ENCODE data around the gene ACOX1. TPM values are rescaled to one million over a fixed set of nuclear protein-coding genes. Genes with fewer than 3 reads are reported as not detected.

Gene ACOX1
- total RNA-seq, 2 experiments from 2014 or later, result 30.3 to 32.2 TPM

- H3K4me3 Mint-ChIP-seq, result no peak overlapping the region
- H3K27ac Mint-ChIP-seq, result peak overlapping the region; percentile 6
- DNase-seq (no peak), ATAC-seq (no peak)
- H3K27me3 Mint-ChIP-seq (ENCODE audit: low read depth), result no peaks in the 10 kb centered on the region
- H3K36me3 Mint-ChIP-seq (ENCODE audit: low read depth), result peaks cover 43% of the 10 kb centered on the region
- CTCF ChIA-PET, result interaction anchor here (0.7 kb wide), 1 partner anchor 66 kb away, joined by 3 read pairs; no protein-coding TSS in a partner anchor
- peaks cover 24% of the 10 kb centered on the region for H3K4me1 Mint-ChIP-seq (ENCODE audit: low read depth)
- POLR2A ChIA-PET, result no interaction called here
- no peaks in the 10 kb centered on the region for H3K9me3 Mint-ChIP-seq (ENCODE audit: insufficient read depth)
Measured at GRCh38 chr17:75899767-75900468, 79.0 kb downstream of the ACOX1 start.

GRCh38 chr17:75899353-75899752, 79.6 kb downstream of the ACOX1 start:
- Mint-ChIP-seq H3K27ac (no peak overlapping the region), H3K36me3 (ENCODE audit: low read depth) (peaks cover 43% of the 10 kb centered on the region), H3K4me1 (ENCODE audit: low read depth) (peaks cover 26% of the 10 kb centered on the region), H3K4me3 (no peak overlapping the region), H3K9me3 (ENCODE audit: insufficient read depth) (no peaks in the 10 kb centered on the region), H3K27me3 (ENCODE audit: low read depth) (no peaks in the 10 kb centered on the region)
- ChIA-PET CTCF (interaction anchor here (0.7 kb wide), 1 partner anchor 67 kb away, joined by 3 read pairs; no protein-coding TSS in a partner anchor), POLR2A (no interaction called here)
- ATAC-seq, result no peak
- DNase-seq, result no peak

GRCh38 chr17:75898791-75899190, 80.2 kb downstream of the ACOX1 start:
- Mint-ChIP-seq H3K4me1 (ENCODE audit: low read depth) (peaks cover 28% of the 10 kb centered on the region), H3K27ac (no peak overlapping the region), H3K9me3 (ENCODE audit: insufficient read depth) (no peaks in the 10 kb centered on the region), H3K36me3 (ENCODE audit: low read depth) (peaks cover 47% of the 10 kb centered on the region), H3K4me3 (no peak overlapping the region), H3K27me3 (ENCODE audit: low read depth) (no peaks in the 10 kb centered on the region)
- DNase-seq (no peak), ATAC-seq (no peak)
- POLR2A ChIA-PET, result interaction anchor here (0.6 kb wide), 1 partner anchor 35 kb away, joined by 3 read pairs; no protein-coding TSS in a partner anchor
- CTCF ChIA-PET, result interaction anchor here (0.7 to 5.8 kb wide), 2 partner anchors 21 to 67 kb away, joined by 3 to 80 read pairs; partner anchors contain the start of gene TRIM47

- H3K36me3 Mint-ChIP-seq (ENCODE audit: low read depth), result peaks cover 47% of the 10 kb centered on the region
- peak overlapping the region; percentile 67 for H3K4me3 Mint-ChIP-seq
- ChIA-PET CTCF (interaction anchor here (1.1 to 5.8 kb wide), 4 partner anchors 21 to 144 kb away, joined by 3 to 80 read pairs (median 8); partner anchors contain the start of gene TRIM47), POLR2A (interaction anchor here (0.6 kb wide), 1 partner anchor 35 kb away, joined by 3 read pairs; no protein-coding TSS in a partner anchor)
- H3K4me1 Mint-ChIP-seq (ENCODE audit: low read depth), result peaks cover 28% of the 10 kb centered on the region
- no peaks in the 10 kb centered on the region for H3K27me3 Mint-ChIP-seq (ENCODE audit: low read depth)
- ATAC-seq, result no peak
- H3K27ac Mint-ChIP-seq, result peak overlapping the region; percentile 10
- no peaks in the 10 kb centered on the region for H3K9me3 Mint-ChIP-seq (ENCODE audit: insufficient read depth)
- DNase-seq, result no peak
Measured at GRCh38 chr17:75898065-75898464, 80.9 kb downstream of the ACOX1 start.

- ATAC-seq (no peak), DNase-seq (no peak)
- Mint-ChIP-seq H3K36me3 (ENCODE audit: low read depth) (peaks cover 46% of the 10 kb centered on the region), H3K9me3 (ENCODE audit: insufficient read depth) (no peaks in the 10 kb centered on the region), H3K4me1 (ENCODE audit: low read depth) (peaks cover 28% of the 10 kb centered on the region), H3K4me3 (peak overlapping the region; percentile 67), H3K27ac (peak overlapping the region; percentile 78), H3K27me3 (ENCODE audit: low read depth) (no peaks in the 10 kb centered on the region)
- ChIA-PET CTCF (interaction anchor here (1.1 to 5.8 kb wide), 10 partner anchors 8 to 144 kb away, joined by 3 to 80 read pairs (median 8); partner anchors contain the start of genes GALK1, TRIM47 and WBP2), POLR2A (interaction anchor here (0.5 to 2.6 kb wide), 6 partner anchors 12 to 122 kb away, joined by 3 to 11 read pairs (median 4); partner anchors contain the start of gene WBP2)
Measured at GRCh38 chr17:75897160-75898019, 81.6 kb downstream of the ACOX1 start.

- ChIA-PET CTCF (interaction anchor here (0.8 to 5.8 kb wide), 20 partner anchors 9 to 457 kb away, joined by 3 to 80 read pairs (median 5); partner anchors contain the start of genes GALK1, PRPSAP1, TRIM47 and WBP2), POLR2A (interaction anchor here (1.2 to 2.6 kb wide), 10 partner anchors 8 to 121 kb away, joined by 3 to 11 read pairs (median 5); partner anchors contain the start of gene WBP2)
- Mint-ChIP-seq H3K9me3 (ENCODE audit: insufficient read depth) (no peaks in the 10 kb centered on the region), H3K27me3 (ENCODE audit: low read depth) (no peaks in the 10 kb centered on the region), H3K27ac (peak within 1 kb of the TSS; percentile 82), H3K4me1 (ENCODE audit: low read depth) (peaks cover 28% of the 10 kb centered on the region), H3K36me3 (ENCODE audit: low read depth) (peaks cover 40% of the 10 kb centered on the region), H3K4me3 (peak within 1 kb of the TSS; percentile 82)
- peak; percentile 80 for DNase-seq
- ATAC-seq, result peak; percentile 88
Measured at GRCh38 chr17:75896415-75897159, 82.4 kb downstream of the ACOX1 start, which contains the start of gene TRIM65. Gene TRIM65 (minus strand): TSS chr17:75896951. CDS start chr17:75896937, 14 bp downstream.

GRCh38 chr17:75895370-75896155, 83.4 kb downstream of the ACOX1 start:
- peaks cover 31% of the 10 kb centered on the region for H3K36me3 Mint-ChIP-seq (ENCODE audit: low read depth)
- peaks cover 28% of the 10 kb centered on the region for H3K4me1 Mint-ChIP-seq (ENCODE audit: low read depth)
- DNase-seq, result no peak
- no peaks in the 10 kb centered on the region for H3K9me3 Mint-ChIP-seq (ENCODE audit: insufficient read depth)
- POLR2A ChIA-PET, result interaction anchor here (0.8 to 2.6 kb wide), 12 partner anchors 9 to 208 kb away, joined by 3 to 11 read pairs (median 5); partner anchors contain the start of genes EXOC7, TRIM47 and WBP2
- CTCF ChIA-PET, result interaction anchor here (0.9 to 5.8 kb wide), 20 partner anchors 9 to 458 kb away, joined by 3 to 80 read pairs (median 5); partner anchors contain the start of genes GALK1, PRPSAP1, TRIM47 and WBP2
- no peaks in the 10 kb centered on the region for H3K27me3 Mint-ChIP-seq (ENCODE audit: low read depth)
- ATAC-seq, result peak; percentile 7
- peak overlapping the region; percentile 82 for H3K27ac Mint-ChIP-seq
- H3K4me3 Mint-ChIP-seq, result peak overlapping the region; percentile 82

GRCh38 chr17:75894049-75894733, 84.8 kb downstream of the ACOX1 start:
- Mint-ChIP-seq H3K36me3 (ENCODE audit: low read depth) (peaks cover 37% of the 10 kb centered on the region), H3K9me3 (ENCODE audit: insufficient read depth) (no peaks in the 10 kb centered on the region), H3K27ac (peak overlapping the region; percentile 65), H3K4me1 (ENCODE audit: low read depth) (peaks cover 28% of the 10 kb centered on the region), H3K27me3 (ENCODE audit: low read depth) (no peaks in the 10 kb centered on the region), H3K4me3 (peak overlapping the region; percentile 44)
- no peak for DNase-seq
- ChIA-PET POLR2A (interaction anchor here (0.5 to 1.1 kb wide), 2 partner anchors 118 to 1348 kb away, joined by 3 to 4 read pairs; partner anchors contain the start of gene CD300C), CTCF (interaction anchor here (0.8 to 5.8 kb wide), 2 partner anchors 17 to 32 kb away, joined by 3 to 80 read pairs; partner anchors contain the start of gene TRIM47)
- no peak for ATAC-seq

- Mint-ChIP-seq H3K36me3 (ENCODE audit: low read depth) (peaks cover 31% of the 10 kb centered on the region), H3K4me3 (peak overlapping the region; percentile 44), H3K27ac (peak overlapping the region; percentile 65), H3K4me1 (ENCODE audit: low read depth) (peaks cover 28% of the 10 kb centered on the region), H3K9me3 (ENCODE audit: insufficient read depth) (no peaks in the 10 kb centered on the region), H3K27me3 (ENCODE audit: low read depth) (no peaks in the 10 kb centered on the region)
- ATAC-seq (no peak), DNase-seq (no peak)
- ChIA-PET CTCF (interaction anchor here (1.1 to 5.8 kb wide), 2 partner anchors 10 to 16 kb away, joined by 4 to 80 read pairs; partner anchors contain the start of gene TRIM47), POLR2A (interaction anchor here (0.5 to 1.1 kb wide), 5 partner anchors 9 to 1348 kb away, joined by 3 to 4 read pairs (median 3); partner anchors contain the start of gene CD300C)
Measured at GRCh38 chr17:75893305-75894048, 85.5 kb downstream of the ACOX1 start.
